ENCODE data around the gene NTNG2. TPM values are rescaled to one million over a fixed set of nuclear protein-coding genes. Genes with fewer than 3 reads are reported as not detected.

NTNG2 gene
- total RNA-seq, 2 donors from 2014 or later: 8.3 to 11.5 TPM

GRCh38 chr9:132241840-132242620, 80.2 kb downstream of the NTNG2 start:
- ATAC-seq (no peak), DNase-seq (ENCODE audit: low spot score) (peak; percentile 66)
- no peaks in the 10 kb centered on the region for H3K36me3 Mint-ChIP-seq
- peak overlapping the region; percentile 98 for H3K4me3 Mint-ChIP-seq
- H3K9me3 Mint-ChIP-seq: no peaks in the 10 kb centered on the region
- H3K4me1 Mint-ChIP-seq (ENCODE audit: low read depth in 2 of 2): peaks cover 6 to 9% of the 10 kb centered on the region in 2 donors
- peak overlapping the region; percentile 47 to 77 for H3K27ac Mint-ChIP-seq
- peaks cover 0 to 4% of the 10 kb centered on the region in 2 donors for H3K27me3 Mint-ChIP-seq

- DNase-seq (ENCODE audit: low spot score) (peak; percentile 56), ATAC-seq (no peak)
- Mint-ChIP-seq H3K27ac (peak overlapping the region; percentile 47 to 77), H3K36me3 (no peaks in the 10 kb centered on the region), H3K9me3 (no peaks in the 10 kb centered on the region), H3K27me3 (peaks cover 0 to 7% of the 10 kb centered on the region in 2 donors), H3K4me1 (ENCODE audit: low read depth in 2 of 2) (peaks cover 6 to 9% of the 10 kb centered on the region in 2 donors), H3K4me3 (peak overlapping the region; percentile 98)
Measured at GRCh38 chr9:132242621-132243155, 80.8 kb downstream of the NTNG2 start.

DNA sequence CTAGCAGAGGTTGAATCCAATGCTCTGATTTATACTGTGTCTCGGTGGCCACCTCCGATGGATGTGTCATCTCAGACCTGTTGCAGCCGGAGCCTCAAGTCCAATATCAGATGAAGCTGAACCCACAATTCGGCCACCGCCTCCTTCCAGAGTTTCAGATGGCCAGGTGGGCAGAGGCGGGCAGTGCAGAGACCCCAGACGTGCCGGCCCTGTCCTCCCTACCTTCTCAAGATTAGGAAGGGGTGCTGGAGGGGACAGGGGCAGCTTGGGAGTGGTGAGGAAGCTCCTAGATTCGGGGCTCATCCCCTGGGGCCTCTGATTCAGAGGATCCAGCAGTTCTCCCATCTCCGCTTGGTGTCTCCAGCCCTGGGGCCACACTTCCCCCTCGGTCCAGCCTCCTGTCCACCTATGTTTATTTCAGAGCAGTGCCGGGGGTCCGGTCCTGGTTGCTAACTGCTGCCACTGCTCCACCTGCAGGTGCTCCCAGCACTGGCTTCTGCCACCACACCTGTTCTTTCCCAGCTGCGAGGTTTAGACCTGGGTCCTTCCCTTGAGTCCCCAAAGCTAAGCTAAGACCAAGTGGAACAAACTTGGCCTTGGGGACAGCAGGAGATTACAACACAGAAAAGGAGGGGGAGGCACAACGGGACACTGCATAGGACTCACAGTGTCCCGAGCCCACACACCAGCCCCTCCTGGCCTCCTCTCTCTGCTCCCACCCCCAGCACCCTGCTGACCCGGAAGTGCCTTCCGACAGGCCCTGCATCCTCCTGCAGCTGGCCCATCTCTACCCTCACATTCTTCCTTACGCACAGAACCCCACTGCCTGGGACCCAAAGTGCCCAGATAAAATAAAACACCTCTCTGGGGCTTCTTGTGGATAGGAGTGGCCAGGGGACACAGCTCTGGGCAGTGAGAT, 81.6 kb downstream of the NTNG2 start:
- no peaks in the 10 kb centered on the region for H3K9me3 Mint-ChIP-seq
- peaks cover 6 to 9% of the 10 kb centered on the region in 2 donors for H3K4me1 Mint-ChIP-seq (ENCODE audit: low read depth in 2 of 2)
- peak; percentile 44 for DNase-seq (ENCODE audit: low spot score)
- ATAC-seq: no peak
- H3K4me3 Mint-ChIP-seq: peak overlapping the region; percentile 98
- H3K27me3 Mint-ChIP-seq: peaks cover 0 to 8% of the 10 kb centered on the region in 2 donors
- no peaks in the 10 kb centered on the region for H3K36me3 Mint-ChIP-seq
- no peak overlapping the region for H3K27ac Mint-ChIP-seq

- peaks cover 6 to 9% of the 10 kb centered on the region in 2 donors for H3K4me1 Mint-ChIP-seq (ENCODE audit: low read depth in 2 of 2)
- no peak overlapping the region for H3K4me3 Mint-ChIP-seq
- no peaks in the 10 kb centered on the region for H3K9me3 Mint-ChIP-seq
- H3K27me3 Mint-ChIP-seq: peaks cover 0 to 8% of the 10 kb centered on the region in 2 donors
- H3K36me3 Mint-ChIP-seq: no peaks in the 10 kb centered on the region
- H3K27ac Mint-ChIP-seq: no peak overlapping the region
- no peak for ATAC-seq
- DNase-seq (ENCODE audit: low spot score): peak; percentile 39
Measured at GRCh38 chr9:132244582-132245455, 83.0 kb downstream of the NTNG2 start.

DNA sequence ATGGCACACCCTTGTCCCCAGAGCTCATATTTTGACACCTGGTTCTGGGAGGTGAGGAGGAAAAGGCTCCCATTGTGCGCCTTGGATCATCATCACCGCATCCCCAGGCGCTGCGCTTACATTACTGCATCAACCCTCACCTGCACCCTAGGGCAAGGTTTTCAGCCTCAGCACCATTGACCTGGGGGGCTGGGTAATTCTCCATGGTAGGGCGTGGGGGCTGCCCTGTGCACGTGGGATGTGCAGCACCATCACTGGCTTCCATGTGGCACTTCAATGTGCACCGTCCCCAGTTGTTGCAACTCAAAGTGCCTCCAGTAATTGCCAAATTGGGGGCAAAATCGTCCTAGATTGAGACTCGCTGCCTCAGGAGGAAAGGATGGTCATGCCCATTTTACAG, 83.6 kb downstream of the NTNG2 start:
- DNase-seq (ENCODE audit: low spot score) (no peak), ATAC-seq (no peak)
- Mint-ChIP-seq H3K9me3 (no peaks in the 10 kb centered on the region), H3K27ac (no peak overlapping the region), H3K27me3 (peaks cover 0 to 8% of the 10 kb centered on the region in 2 donors), H3K36me3 (no peaks in the 10 kb centered on the region), H3K4me1 (ENCODE audit: low read depth in 2 of 2) (peaks cover 6 to 9% of the 10 kb centered on the region in 2 donors), H3K4me3 (no peak overlapping the region)

DNA sequence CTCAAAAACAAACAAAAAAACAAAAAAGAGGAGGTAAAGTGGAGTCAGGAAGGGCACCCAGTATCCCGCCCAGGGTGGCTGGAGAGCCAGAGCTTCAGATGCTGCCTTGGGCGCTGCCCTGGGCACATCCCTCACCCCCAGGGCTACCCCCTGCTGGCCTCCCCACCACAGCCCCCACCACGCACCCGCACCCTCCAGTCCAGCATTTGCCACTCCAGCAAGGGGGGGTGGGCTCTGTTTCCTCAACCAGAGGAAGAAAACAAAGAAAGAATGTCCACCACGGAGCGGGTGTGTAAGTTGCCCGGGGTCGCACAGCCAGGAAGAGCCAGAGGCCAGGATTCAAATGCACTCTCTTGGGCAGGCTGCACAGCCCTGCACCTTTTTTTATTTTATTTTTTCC, 86.1 kb downstream of the NTNG2 start:
- Mint-ChIP-seq H3K36me3 (no peaks in the 10 kb centered on the region), H3K27me3 (peaks cover 0 to 10% of the 10 kb centered on the region in 2 donors), H3K9me3 (no peaks in the 10 kb centered on the region), H3K4me3 (no peak overlapping the region), H3K27ac (no peak overlapping the region), H3K4me1 (ENCODE audit: low read depth in 2 of 2) (no peaks in the 10 kb centered on the region)
- DNase-seq (ENCODE audit: low spot score): no peak
- no peak for ATAC-seq

- no peak overlapping the region for H3K4me3 Mint-ChIP-seq
- H3K27ac Mint-ChIP-seq: no peak overlapping the region
- DNase-seq (ENCODE audit: low spot score): no peak
- peaks cover 0 to 13% of the 10 kb centered on the region in 2 donors for H3K27me3 Mint-ChIP-seq
- no peak for ATAC-seq
- H3K4me1 Mint-ChIP-seq (ENCODE audit: low read depth in 2 of 2): no peaks in the 10 kb centered on the region
- H3K36me3 Mint-ChIP-seq: no peaks in the 10 kb centered on the region
- no peaks in the 10 kb centered on the region for H3K9me3 Mint-ChIP-seq
Measured at GRCh38 chr9:132249123-132249522, 87.3 kb downstream of the NTNG2 start.

GRCh38 chr9:132249690-132250089, 87.8 kb downstream of the NTNG2 start:
- H3K4me3 Mint-ChIP-seq: no peak overlapping the region
- H3K4me1 Mint-ChIP-seq (ENCODE audit: low read depth in 2 of 2): no peaks in the 10 kb centered on the region
- no peak for DNase-seq (ENCODE audit: low spot score)
- H3K27me3 Mint-ChIP-seq: peaks cover 0 to 11% of the 10 kb centered on the region in 2 donors
- ATAC-seq: no peak
- H3K9me3 Mint-ChIP-seq: no peaks in the 10 kb centered on the region
- no peak overlapping the region for H3K27ac Mint-ChIP-seq
- H3K36me3 Mint-ChIP-seq: no peaks in the 10 kb centered on the region

DNA sequence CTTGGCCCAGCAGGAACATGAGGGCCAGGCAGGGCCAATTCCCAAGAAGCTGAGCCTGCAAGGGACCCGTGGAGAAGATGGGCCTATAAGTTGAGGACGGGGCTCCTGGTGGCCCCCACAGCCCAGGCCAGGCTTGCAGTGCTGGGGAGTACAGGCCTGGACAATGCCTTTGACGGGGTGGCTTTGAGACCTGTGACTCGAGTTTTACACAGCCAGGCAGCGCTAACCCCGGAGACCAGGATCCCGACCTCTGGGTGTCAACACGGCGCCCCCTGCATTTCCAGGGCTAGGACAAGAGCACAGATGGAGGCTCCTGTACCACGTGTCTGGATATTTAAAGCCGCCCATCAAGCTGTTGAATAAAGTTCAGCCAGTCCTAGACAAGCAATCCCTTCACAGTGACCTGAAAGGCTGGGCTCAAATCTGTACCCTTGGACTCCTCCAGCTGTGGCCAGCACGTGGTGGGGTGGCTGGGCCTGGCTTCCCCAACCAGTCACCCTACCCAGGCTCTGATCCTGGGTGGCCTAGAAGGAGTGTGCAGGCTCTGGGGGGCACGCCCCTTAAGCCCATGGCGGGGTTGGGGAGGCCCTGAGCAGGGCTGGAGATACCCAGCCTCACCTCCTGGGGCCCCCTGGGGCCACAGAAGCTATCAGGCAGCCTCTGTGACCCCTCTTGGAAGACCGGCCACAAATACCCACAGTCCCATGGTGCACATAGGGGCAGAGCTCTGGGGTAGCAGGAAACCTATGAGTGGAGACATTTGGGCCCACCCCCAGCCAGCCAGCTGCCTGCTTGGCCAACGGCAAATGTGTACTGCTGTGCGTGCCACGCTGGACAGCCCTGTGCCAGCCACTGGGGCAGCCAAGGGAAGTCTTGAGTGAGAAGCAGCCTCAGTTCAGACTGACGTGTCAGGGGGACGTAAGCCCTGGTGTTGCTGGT, 88.7 kb downstream of the NTNG2 start:
- no peaks in the 10 kb centered on the region for H3K9me3 Mint-ChIP-seq
- no peak overlapping the region for H3K4me3 Mint-ChIP-seq
- no peak overlapping the region for H3K27ac Mint-ChIP-seq
- ATAC-seq (peak; percentile 27 to 37), DNase-seq (ENCODE audit: low spot score) (no peak)
- peaks cover 0 to 11% of the 10 kb centered on the region in 2 donors for H3K27me3 Mint-ChIP-seq
- no peaks in the 10 kb centered on the region for H3K36me3 Mint-ChIP-seq
- H3K4me1 Mint-ChIP-seq (ENCODE audit: low read depth in 2 of 2): no peaks in the 10 kb centered on the region

- H3K27ac Mint-ChIP-seq: no peak overlapping the region
Measured at GRCh38 chr9:132260846-132261245, 99.0 kb downstream of the NTNG2 start.

GRCh38 chr9:132266017-132266416, 104.2 kb downstream of the NTNG2 start:
- ATAC-seq (no peak), DNase-seq (ENCODE audit: low spot score) (no peak)
- no peak overlapping the region for H3K4me3 Mint-ChIP-seq
- H3K36me3 Mint-ChIP-seq: peaks cover 4% of the 10 kb centered on the region
- peaks cover 0 to 11% of the 10 kb centered on the region in 2 donors for H3K4me1 Mint-ChIP-seq (ENCODE audit: low read depth in 2 of 2)
- no peaks in the 10 kb centered on the region for H3K27me3 Mint-ChIP-seq
- peak overlapping the region in 1 of 2 donors; percentile 34 for H3K27ac Mint-ChIP-seq
- H3K9me3 Mint-ChIP-seq: no peaks in the 10 kb centered on the region

More at GRCh38 chr9:132260846-132261245, 99.0 kb downstream of the NTNG2 start:
- Mint-ChIP-seq H3K9me3 (no peaks in the 10 kb centered on the region), H3K4me1 (ENCODE audit: low read depth in 2 of 2) (peaks cover 0 to 8% of the 10 kb centered on the region in 2 donors), H3K27me3 (no peaks in the 10 kb centered on the region), H3K4me3 (no peak overlapping the region), H3K36me3 (peaks cover 3% of the 10 kb centered on the region)
- DNase-seq (ENCODE audit: low spot score) (no peak), ATAC-seq (no peak)

GRCh38 chr9:132267660-132268059, 105.8 kb downstream of the NTNG2 start:
- Mint-ChIP-seq H3K4me1 (ENCODE audit: low read depth in 2 of 2) (peaks cover 0 to 11% of the 10 kb centered on the region in 2 donors), H3K9me3 (no peaks in the 10 kb centered on the region), H3K4me3 (no peak overlapping the region), H3K27me3 (no peaks in the 10 kb centered on the region), H3K36me3 (peaks cover 13% of the 10 kb centered on the region), H3K27ac (peak overlapping the region in 1 of 2 donors; percentile 23)
- DNase-seq (ENCODE audit: low spot score) (no peak), ATAC-seq (no peak)
